Subcutaneous abdominal adipose tissue (tissue), 5 donors: ENCODE measurements around the gene PECR.

ENCODE experiments used
- H3K27ac ChIP-seq: one replicate; pipeline ENCODE4 v1.7.0; 2013; ENCODE audit warnings: low read depth, mild to moderate bottlenecking, inconsistent platforms, low read length, moderate library complexity
- H3K27me3 ChIP-seq, 5 donors: one replicate each; pipeline ENCODE4 v1.7.0; 2013; ENCODE audit warnings: low read length in 5 of 5, inconsistent platforms in 1 of 5; ENCODE audit not compliant: control insufficient read depth in 5 of 5, insufficient read depth in 4 of 5
- H3K36me3 ChIP-seq, 5 donors: one replicate each; pipeline ENCODE4 v1.7.0; 2013; ENCODE audit warnings: low read length in 5 of 5; ENCODE audit not compliant: control insufficient read depth in 5 of 5, insufficient read depth in 5 of 5
- H3K4me1 ChIP-seq, 5 donors: one replicate each; pipeline ENCODE4 v1.7.0; 2013; ENCODE audit warnings: low read length in 5 of 5, mild to moderate bottlenecking in 3 of 5, moderate library complexity in 1 of 5; ENCODE audit not compliant: control insufficient read depth in 5 of 5, insufficient read depth in 5 of 5
- H3K4me3 ChIP-seq, 5 donors: one replicate each; pipeline ENCODE4 v1.7.0; 2013; ENCODE audit warnings: low read length in 5 of 5, low read depth in 1 of 5
- H3K9ac ChIP-seq, 5 donors: one replicate each; pipeline ENCODE4 v1.7.0; 2013; ENCODE audit warnings: low read length in 5 of 5, mild to moderate bottlenecking in 4 of 5, moderate library complexity in 3 of 5
- H3K9me3 ChIP-seq, 5 donors: one replicate each; pipeline ENCODE4 v1.7.0; 2013; ENCODE audit warnings: low read length in 5 of 5; ENCODE audit not compliant: control insufficient read depth in 5 of 5
- donor health status: healthy.
- donor health status: healthy.
- donor health status: healthy.
- donor health status: healthy.
- donor health status: healthy.

PECR gene

GRCh38 chr2:216018709-216019108, 62.9 kb downstream of the PECR start:
- Histone ChIP-seq H3K27me3 (no peaks in the 10 kb centered on the region), H3K36me3 (peaks cover 0 to 20% (median 3%) of the 10 kb centered on the region in 5 donors), H3K9ac (no peak overlapping the region), H3K27ac (no peak overlapping the region), H3K9me3 (no peaks in the 10 kb centered on the region), H3K4me1 (peaks cover 0 to 5% (median 5%) of the 10 kb centered on the region in 5 donors), H3K4me3 (no peak overlapping the region)

- Histone ChIP-seq H3K36me3 (peaks cover 0 to 20% (median 3%) of the 10 kb centered on the region in 5 donors), H3K27me3 (no peaks in the 10 kb centered on the region), H3K9ac (no peak overlapping the region), H3K4me1 (peaks cover 0 to 16% (median 14%) of the 10 kb centered on the region in 5 donors), H3K9me3 (no peaks in the 10 kb centered on the region), H3K4me3 (no peak overlapping the region), H3K27ac (peak overlapping the region; percentile 37)
These were observed 64.2 kb downstream of the PECR start for GRCh38 chr2:216017365-216017764.

GRCh38 chr2:216016581-216016980, 65.0 kb downstream of the PECR start:
- H3K4me3 ChIP-seq: no peak overlapping the region
- H3K27ac ChIP-seq: peak overlapping the region; percentile 37
- H3K9me3 ChIP-seq: no peaks in the 10 kb centered on the region
- H3K36me3 ChIP-seq: peaks cover 0 to 16% (median 3%) of the 10 kb centered on the region in 5 donors
- H3K27me3 ChIP-seq: no peaks in the 10 kb centered on the region
- H3K9ac ChIP-seq: no peak overlapping the region
- H3K4me1 ChIP-seq: peaks cover 0 to 22% (median 21%) of the 10 kb centered on the region in 5 donors

- Histone ChIP-seq H3K27ac (no peak overlapping the region), H3K36me3 (peaks cover 0 to 14% (median 3%) of the 10 kb centered on the region in 5 donors), H3K4me1 (peaks cover 0 to 22% (median 21%) of the 10 kb centered on the region in 5 donors), H3K27me3 (no peaks in the 10 kb centered on the region), H3K4me3 (no peak overlapping the region), H3K9me3 (no peaks in the 10 kb centered on the region), H3K9ac (no peak overlapping the region)
These were observed 65.7 kb downstream of the PECR start for GRCh38 chr2:216015722-216016464.

GRCh38 chr2:216014986-216015385, 66.6 kb downstream of the PECR start:
- Histone ChIP-seq H3K9ac (no peak overlapping the region), H3K27ac (no peak overlapping the region), H3K36me3 (peaks cover 0 to 9% (median 3%) of the 10 kb centered on the region in 5 donors), H3K9me3 (no peaks in the 10 kb centered on the region), H3K27me3 (no peaks in the 10 kb centered on the region), H3K4me3 (no peak overlapping the region), H3K4me1 (peaks cover 0 to 22% (median 21%) of the 10 kb centered on the region in 5 donors)

- H3K36me3 ChIP-seq: peaks cover 0 to 9% (median 3%) of the 10 kb centered on the region in 5 donors
- H3K4me3 ChIP-seq: no peak overlapping the region
- no peak overlapping the region for H3K9ac ChIP-seq
- peaks cover 0 to 22% (median 21%) of the 10 kb centered on the region in 5 donors for H3K4me1 ChIP-seq
- no peaks in the 10 kb centered on the region for H3K9me3 ChIP-seq
- no peak overlapping the region for H3K27ac ChIP-seq
- no peaks in the 10 kb centered on the region for H3K27me3 ChIP-seq
These were observed 67.6 kb downstream of the PECR start for GRCh38 chr2:216014006-216014405.

- H3K4me1 ChIP-seq: peaks cover 0 to 22% (median 21%) of the 10 kb centered on the region in 5 donors
- H3K9me3 ChIP-seq: no peaks in the 10 kb centered on the region
- peak within 1 kb of the TSS; percentile 48 to 86 (median 76) for H3K9ac ChIP-seq
- H3K27me3 ChIP-seq: no peaks in the 10 kb centered on the region
- H3K4me3 ChIP-seq: peak within 1 kb of the TSS; percentile 44 to 75 (median 64)
- H3K27ac ChIP-seq: peak within 1 kb of the TSS; percentile 96
- H3K36me3 ChIP-seq: peaks cover 0 to 9% (median 3%) of the 10 kb centered on the region in 5 donors
These were observed 68.3 kb downstream of the PECR start, which contains the start of gene MREG for GRCh38 chr2:216013080-216013909. Gene MREG (minus strand): TSS chr2:216013551. CDS start chr2:216013327, 224 bp downstream.

- H3K36me3 ChIP-seq: peaks cover 0 to 9% (median 3%) of the 10 kb centered on the region in 5 donors
- peak overlapping the region; percentile 96 for H3K27ac ChIP-seq
- H3K27me3 ChIP-seq: no peaks in the 10 kb centered on the region
- H3K9ac ChIP-seq: peak overlapping the region; percentile 48 to 86 (median 76)
- no peaks in the 10 kb centered on the region for H3K9me3 ChIP-seq
- peak overlapping the region; percentile 44 to 75 (median 64) for H3K4me3 ChIP-seq
- peaks cover 0 to 22% (median 21%) of the 10 kb centered on the region in 5 donors for H3K4me1 ChIP-seq
These were observed 68.9 kb downstream of the PECR start for GRCh38 chr2:216012830-216013079.

- Histone ChIP-seq H3K27ac (peak overlapping the region; percentile 96), H3K27me3 (no peaks in the 10 kb centered on the region), H3K9me3 (no peaks in the 10 kb centered on the region), H3K4me3 (peak overlapping the region in 4 of 5 donors; percentile 44 to 75 (median 64)), H3K9ac (peak overlapping the region in 4 of 5 donors; percentile 48 to 86 (median 76)), H3K4me1 (peaks cover 0 to 22% (median 21%) of the 10 kb centered on the region in 5 donors), H3K36me3 (peaks cover 0 to 9% (median 3%) of the 10 kb centered on the region in 5 donors)
These were observed 69.3 kb downstream of the PECR start for GRCh38 chr2:216012133-216012829.
